Nephron progenitor cell (in vitro differentiated cells): Measurements from ENCODE around the gene WDR48.
A peak's percentile ranks its signal among the peaks of the same experiment; 100 is the strongest.

Source experiments
- DNase-seq: peaks from one replicate; pipeline ENCODE4 v3.0.0; 2021
- H3K27ac Mint-ChIP-seq: 2 replicates; pipeline ENCODE4 v1.8.0; 2021; ENCODE audit warnings: mild to moderate bottlenecking, moderate library complexity, mixed read lengths
- H3K27me3 Mint-ChIP-seq: 2 replicates; pipeline ENCODE4 v1.8.0; 2021; ENCODE audit warnings: mild to moderate bottlenecking, low read depth, mixed read lengths; ENCODE audit not compliant: poor library complexity
- H3K36me3 Mint-ChIP-seq: 2 replicates; pipeline ENCODE4 v1.8.0; 2021; ENCODE audit warnings: low read depth, mixed read lengths
- H3K4me1 Mint-ChIP-seq: 2 replicates; pipeline ENCODE4 v1.8.0; 2021; ENCODE audit warnings: mixed read lengths
- H3K4me3 Mint-ChIP-seq: 2 replicates; pipeline ENCODE4 v1.8.0; 2021; ENCODE audit warnings: mild to moderate bottlenecking, moderate library complexity, mixed read lengths
- H3K9me3 Mint-ChIP-seq: 2 replicates; pipeline ENCODE4 v1.8.0; 2021; ENCODE audit warnings: mild to moderate bottlenecking, moderate library complexity, mixed read lengths
- CTCF ChIP-seq: fragments of 200-600 bp; sonication (generic); IDR thresholded peaks from 2 replicates; pipeline ENCODE4 v1.5.0; 2021; ENCODE audit warnings: antibody characterized with exemption

WDR48 gene

GRCh38 chr3:39065197-39065596 is 13.4 kb downstream of the WDR48 start:
- Mint-ChIP-seq H3K4me3 (no peak overlapping the region), H3K27me3 (peaks cover 2% of the 10 kb centered on the region), H3K36me3 (peaks cover 72% of the 10 kb centered on the region), H3K9me3 (peaks cover 17% of the 10 kb centered on the region), H3K27ac (no peak overlapping the region), H3K4me1 (peaks cover 15% of the 10 kb centered on the region)
- peak; percentile 15 for DNase-seq
- peak; percentile 34 for TF ChIP-seq CTCF

GRCh38 chr3:39067286-39067685 is 15.5 kb downstream of the WDR48 start:
- Mint-ChIP-seq H3K4me3 (no peak overlapping the region), H3K9me3 (no peaks in the 10 kb centered on the region)
- no peak for DNase-seq

GRCh38 chr3:39068556-39068955 is 16.7 kb downstream of the WDR48 start:
- TF ChIP-seq CTCF, result no peak
- DNase-seq, result no peak
- no peak overlapping the region for H3K4me3 Mint-ChIP-seq
- H3K9me3 Mint-ChIP-seq, result no peaks in the 10 kb centered on the region
- H3K36me3 Mint-ChIP-seq, result peaks cover 76% of the 10 kb centered on the region
- peaks cover 13% of the 10 kb centered on the region for H3K4me1 Mint-ChIP-seq
- no peaks in the 10 kb centered on the region for H3K27me3 Mint-ChIP-seq
- H3K27ac Mint-ChIP-seq, result no peak overlapping the region

More at GRCh38 chr3:39067286-39067685, 15.5 kb downstream of the WDR48 start:
- TF ChIP-seq CTCF, result no peak
- Mint-ChIP-seq H3K27me3 (no peaks in the 10 kb centered on the region), H3K27ac (peak overlapping the region; percentile 42), H3K36me3 (peaks cover 74% of the 10 kb centered on the region), H3K4me1 (peaks cover 13% of the 10 kb centered on the region)

- H3K27me3 Mint-ChIP-seq, result peaks cover 6% of the 10 kb centered on the region
- no peak overlapping the region for H3K4me3 Mint-ChIP-seq
- no peak for TF ChIP-seq CTCF
- H3K27ac Mint-ChIP-seq, result no peak overlapping the region
- H3K4me1 Mint-ChIP-seq, result no peaks in the 10 kb centered on the region
- H3K36me3 Mint-ChIP-seq, result peaks cover 86% of the 10 kb centered on the region
- DNase-seq, result no peak
- peaks cover 4% of the 10 kb centered on the region for H3K9me3 Mint-ChIP-seq
Measured at GRCh38 chr3:39075910-39076309, 24.1 kb downstream of the WDR48 start.

- Mint-ChIP-seq H3K27me3 (peaks cover 9% of the 10 kb centered on the region), H3K27ac (no peak overlapping the region), H3K4me3 (no peak overlapping the region), H3K4me1 (no peaks in the 10 kb centered on the region), H3K36me3 (peaks cover 90% of the 10 kb centered on the region), H3K9me3 (peaks cover 4% of the 10 kb centered on the region)
- no peak for DNase-seq
- no peak for TF ChIP-seq CTCF
Measured at GRCh38 chr3:39079530-39079929, 27.7 kb downstream of the WDR48 start.

GRCh38 chr3:39080026-39080425 is 28.2 kb downstream of the WDR48 start:
- H3K4me1 Mint-ChIP-seq, result no peaks in the 10 kb centered on the region
- peaks cover 5% of the 10 kb centered on the region for H3K27me3 Mint-ChIP-seq
- H3K4me3 Mint-ChIP-seq, result no peak overlapping the region
- H3K9me3 Mint-ChIP-seq, result peaks cover under 1% of the 10 kb centered on the region
- no peak for DNase-seq
- H3K27ac Mint-ChIP-seq, result no peak overlapping the region
- no peak for TF ChIP-seq CTCF
- H3K36me3 Mint-ChIP-seq, result peaks cover 86% of the 10 kb centered on the region
